Bronchial epithelial cell (primary cell): ENCODE measurements around the gene RTN4RL1. TPM values are rescaled to one million over a fixed set of nuclear protein-coding genes. Genes with fewer than 3 reads are reported as not detected.

Experiments
- DNase-seq: peaks from one replicate; pipeline ENCODE4 v3.0.0-alpha.2; 2010; ENCODE audit warnings: low read depth
- FAIRE-seq: peaks from 2 replicates; lab custom pipeline; 2011; peaks lifted over from hg19 to GRCh38; lab: Jason Lieb, UNC
- H3K27me3 ChIP-seq: 2 replicates; pipeline ENCODE4 v1.5.1; 2011; ENCODE audit warnings: low read length; ENCODE audit not compliant: control insufficient read depth, insufficient read depth
- H3K36me3 ChIP-seq: 2 replicates; pipeline ENCODE4 v1.5.1; 2011; ENCODE audit warnings: low read length; ENCODE audit not compliant: control insufficient read depth, insufficient read depth
- H3K4me3 ChIP-seq: 2 replicates; pipeline ENCODE4 v1.5.1; 2011; ENCODE audit warnings: mild to moderate bottlenecking, low read depth, low read length, control low read depth
- total RNA-seq: library from RNA; depleted of rRNA; stranded (reverse); fragments of >200 nt; gene quantifications from 2 replicates; pipeline ENCODE4 v1.2.1, GENCODE V29; 2014
- TF ChIP-seq, protein P1 (sequence below): IDR thresholded peaks from 2 replicates; pipeline ENCODE4 v1.5.1; 2011; ENCODE audit warnings: mild to moderate bottlenecking, moderate library complexity, low read length, control low read depth, inconsistent platforms; ENCODE audit not compliant: insufficient read depth, severe bottlenecking

Gene RTN4RL1
- total RNA-seq, 1 donor from 2014 or later = 0.26 TPM

DNA sequence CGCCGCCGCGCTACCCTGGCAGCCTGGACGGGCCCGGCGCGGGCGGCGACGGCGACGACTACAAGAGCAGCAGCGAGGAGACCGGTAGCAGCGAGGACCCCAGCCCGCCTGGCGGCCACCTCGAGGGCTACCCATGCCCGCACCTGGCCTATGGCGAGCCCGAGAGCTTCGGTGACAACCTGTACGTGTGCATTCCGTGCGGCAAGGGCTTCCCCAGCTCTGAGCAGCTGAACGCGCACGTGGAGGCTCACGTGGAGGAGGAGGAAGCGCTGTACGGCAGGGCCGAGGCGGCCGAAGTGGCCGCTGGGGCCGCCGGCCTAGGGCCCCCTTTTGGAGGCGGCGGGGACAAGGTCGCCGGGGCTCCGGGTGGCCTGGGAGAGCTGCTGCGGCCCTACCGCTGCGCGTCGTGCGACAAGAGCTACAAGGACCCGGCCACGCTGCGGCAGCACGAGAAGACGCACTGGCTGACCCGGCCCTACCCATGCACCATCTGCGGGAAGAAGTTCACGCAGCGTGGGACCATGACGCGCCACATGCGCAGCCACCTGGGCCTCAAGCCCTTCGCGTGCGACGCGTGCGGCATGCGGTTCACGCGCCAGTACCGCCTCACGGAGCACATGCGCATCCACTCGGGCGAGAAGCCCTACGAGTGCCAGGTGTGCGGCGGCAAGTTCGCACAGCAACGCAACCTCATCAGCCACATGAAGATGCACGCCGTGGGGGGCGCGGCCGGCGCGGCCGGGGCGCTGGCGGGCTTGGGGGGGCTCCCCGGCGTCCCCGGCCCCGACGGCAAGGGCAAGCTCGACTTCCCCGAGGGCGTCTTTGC lies 32.8 kb upstream of the RTN4RL1 start:
- DNase-seq = no peak
- H3K36me3 ChIP-seq = peaks cover 11% of the 10 kb centered on the region
- no peak for FAIRE-seq
- H3K4me3 ChIP-seq = no peak overlapping the region
- TF ChIP-seq, protein P1, sequence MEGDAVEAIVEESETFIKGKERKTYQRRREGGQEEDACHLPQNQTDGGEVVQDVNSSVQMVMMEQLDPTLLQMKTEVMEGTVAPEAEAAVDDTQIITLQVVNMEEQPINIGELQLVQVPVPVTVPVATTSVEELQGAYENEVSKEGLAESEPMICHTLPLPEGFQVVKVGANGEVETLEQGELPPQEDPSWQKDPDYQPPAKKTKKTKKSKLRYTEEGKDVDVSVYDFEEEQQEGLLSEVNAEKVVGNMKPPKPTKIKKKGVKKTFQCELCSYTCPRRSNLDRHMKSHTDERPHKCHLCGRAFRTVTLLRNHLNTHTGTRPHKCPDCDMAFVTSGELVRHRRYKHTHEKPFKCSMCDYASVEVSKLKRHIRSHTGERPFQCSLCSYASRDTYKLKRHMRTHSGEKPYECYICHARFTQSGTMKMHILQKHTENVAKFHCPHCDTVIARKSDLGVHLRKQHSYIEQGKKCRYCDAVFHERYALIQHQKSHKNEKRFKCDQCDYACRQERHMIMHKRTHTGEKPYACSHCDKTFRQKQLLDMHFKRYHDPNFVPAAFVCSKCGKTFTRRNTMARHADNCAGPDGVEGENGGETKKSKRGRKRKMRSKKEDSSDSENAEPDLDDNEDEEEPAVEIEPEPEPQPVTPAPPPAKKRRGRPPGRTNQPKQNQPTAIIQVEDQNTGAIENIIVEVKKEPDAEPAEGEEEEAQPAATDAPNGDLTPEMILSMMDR = no peak
- no peaks in the 10 kb centered on the region for H3K27me3 ChIP-seq

GRCh38 chr17:2057175-2057759 lies 32.1 kb upstream of the RTN4RL1 start:
- H3K36me3 ChIP-seq = peaks cover 7% of the 10 kb centered on the region
- FAIRE-seq (no peak), DNase-seq (no peak)
- H3K27me3 ChIP-seq = no peaks in the 10 kb centered on the region
- TF ChIP-seq, protein P1 = no peak
- H3K4me3 ChIP-seq = no peak overlapping the region

- DNase-seq (no peak), FAIRE-seq (no peak)
- Histone ChIP-seq H3K36me3 (peaks cover 6% of the 10 kb centered on the region), H3K4me3 (no peak overlapping the region), H3K27me3 (no peaks in the 10 kb centered on the region)
- TF ChIP-seq, protein P1 = no peak
Measured at GRCh38 chr17:2056206-2057174, 31.4 kb upstream of the RTN4RL1 start.

- no peak for FAIRE-seq
- peaks cover 2% of the 10 kb centered on the region for H3K36me3 ChIP-seq
- H3K4me3 ChIP-seq = peak overlapping the region; percentile 44
- no peak for DNase-seq
- TF ChIP-seq, protein P1 = no peak
- no peaks in the 10 kb centered on the region for H3K27me3 ChIP-seq
Measured at GRCh38 chr17:2055292-2056205, 30.4 kb upstream of the RTN4RL1 start.
